IPS-18a (cell line): ENCODE data around the gene TOMM40L.
"Not testable (repeated sequence)": the region's sequence is repeated elsewhere in the genome, so short reads cannot be mapped to it uniquely, and the experiment has no call there.

Source experiments
- H3K27ac ChIP-seq: one replicate; pipeline ENCODE4 v1.5.1; 2013; ENCODE audit warnings: low read length
- H3K27me3 ChIP-seq: one replicate; pipeline ENCODE4 v1.6.1; 2013; ENCODE audit warnings: mild to moderate bottlenecking, low read length; ENCODE audit not compliant: control insufficient read depth, insufficient read depth
- H3K36me3 ChIP-seq: one replicate; pipeline ENCODE4 v1.6.1; 2013; ENCODE audit warnings: low read depth, low read length; ENCODE audit not compliant: control insufficient read depth
- H3K4me1 ChIP-seq: one replicate; pipeline ENCODE4 v1.6.1; 2013; ENCODE audit warnings: low read depth, low read length; ENCODE audit not compliant: control insufficient read depth
- H3K4me3 ChIP-seq: one replicate; pipeline ENCODE4 v1.5.1; 2013; ENCODE audit warnings: low read length
- H3K9ac ChIP-seq: one replicate; pipeline ENCODE4 v1.6.1; 2013; ENCODE audit warnings: mild to moderate bottlenecking, low read length, moderate library complexity
- H3K9me3 ChIP-seq: one replicate; pipeline ENCODE4 v1.6.1; 2013; ENCODE audit warnings: low read depth, low read length; ENCODE audit not compliant: control insufficient read depth

The TOMM40L gene

GRCh38 chr1:161250100-161250499, 24.2 kb downstream of the TOMM40L start:
- H3K9ac ChIP-seq, H3K4me1 ChIP-seq, H3K4me3 ChIP-seq, H3K36me3 ChIP-seq, H3K9me3 ChIP-seq, H3K27ac ChIP-seq, H3K27me3 ChIP-seq: not testable (repeated sequence)

GRCh38 chr1:161250829-161251228, 25.0 kb downstream of the TOMM40L start:
- Histone ChIP-seq H3K9me3 (no peaks in the 10 kb centered on the region), H3K27me3 (no peaks in the 10 kb centered on the region), H3K9ac (no peak overlapping the region), H3K4me1 (no peaks in the 10 kb centered on the region), H3K27ac (no peak overlapping the region), H3K4me3 (no peak overlapping the region), H3K36me3 (no peaks in the 10 kb centered on the region)

- no peaks in the 10 kb centered on the region for H3K36me3 ChIP-seq
- no peaks in the 10 kb centered on the region for H3K9me3 ChIP-seq
- no peak overlapping the region for H3K9ac ChIP-seq
- H3K27ac ChIP-seq: no peak overlapping the region
- no peak overlapping the region for H3K4me3 ChIP-seq
- H3K4me1 ChIP-seq: no peaks in the 10 kb centered on the region
- no peaks in the 10 kb centered on the region for H3K27me3 ChIP-seq
Measured at GRCh38 chr1:161251579-161251978, 25.7 kb downstream of the TOMM40L start.

- not testable (repeated sequence) for H3K9me3 ChIP-seq, H3K4me1 ChIP-seq, H3K27ac ChIP-seq, H3K9ac ChIP-seq, H3K36me3 ChIP-seq, H3K4me3 ChIP-seq
- H3K27me3 ChIP-seq: peaks cover 28% of the 10 kb centered on the region
Measured at GRCh38 chr1:161255302-161255701, 29.4 kb downstream of the TOMM40L start.

GRCh38 chr1:161255955-161256520, 30.2 kb downstream of the TOMM40L start:
- not testable (repeated sequence) for H3K36me3 ChIP-seq, H3K4me1 ChIP-seq, H3K27ac ChIP-seq, H3K9ac ChIP-seq, H3K4me3 ChIP-seq, H3K9me3 ChIP-seq
- peaks cover 35% of the 10 kb centered on the region for H3K27me3 ChIP-seq

GRCh38 chr1:161257109-161257508, 31.2 kb downstream of the TOMM40L start:
- not testable (repeated sequence) for H3K9me3 ChIP-seq, H3K27ac ChIP-seq, H3K4me1 ChIP-seq, H3K9ac ChIP-seq, H3K4me3 ChIP-seq, H3K36me3 ChIP-seq
- H3K27me3 ChIP-seq: peaks cover 45% of the 10 kb centered on the region

- H3K4me3 ChIP-seq: peak within 1 kb of the TSS; percentile 65
- no peak within 1 kb of the TSS for H3K9ac ChIP-seq
Measured at GRCh38 chr1:161258439-161259344, 32.8 kb downstream of the TOMM40L start, which contains the start of gene PCP4L1. TSS of gene PCP4L1 (plus strand) at chr1:161258745. CDS start at chr1:161258975, 230 bp downstream.

GRCh38 chr1:161259345-161259702, 33.5 kb downstream of the TOMM40L start:
- H3K9ac ChIP-seq: no peak overlapping the region
- peaks cover 3% of the 10 kb centered on the region for H3K9me3 ChIP-seq
- peaks cover 50% of the 10 kb centered on the region for H3K27me3 ChIP-seq
- no peaks in the 10 kb centered on the region for H3K36me3 ChIP-seq
- H3K4me3 ChIP-seq: peak overlapping the region; percentile 65
- peaks cover 4% of the 10 kb centered on the region for H3K4me1 ChIP-seq
- H3K27ac ChIP-seq: no peak overlapping the region

More at GRCh38 chr1:161258439-161259344, 32.8 kb downstream of the TOMM40L start, which contains the start of gene PCP4L1:
- Histone ChIP-seq H3K36me3 (no peaks in the 10 kb centered on the region), H3K27ac (no peak within 1 kb of the TSS), H3K4me1 (peaks cover 4% of the 10 kb centered on the region), H3K9me3 (peaks cover 3% of the 10 kb centered on the region), H3K27me3 (peaks cover 50% of the 10 kb centered on the region)

GRCh38 chr1:161259765-161260164, 33.9 kb downstream of the TOMM40L start:
- H3K9me3 ChIP-seq: peaks cover 3% of the 10 kb centered on the region
- no peak overlapping the region for H3K27ac ChIP-seq
- H3K36me3 ChIP-seq: no peaks in the 10 kb centered on the region
- H3K9ac ChIP-seq: no peak overlapping the region
- H3K4me1 ChIP-seq: peaks cover 4% of the 10 kb centered on the region
- H3K4me3 ChIP-seq: peak overlapping the region; percentile 65
- H3K27me3 ChIP-seq: peaks cover 50% of the 10 kb centered on the region

- Histone ChIP-seq H3K27me3 (peaks cover 50% of the 10 kb centered on the region), H3K9me3 (peaks cover 3% of the 10 kb centered on the region), H3K4me1 (peaks cover 4% of the 10 kb centered on the region), H3K9ac (no peak overlapping the region), H3K36me3 (no peaks in the 10 kb centered on the region), H3K27ac (no peak overlapping the region), H3K4me3 (no peak overlapping the region)
Measured at GRCh38 chr1:161260376-161261260, 34.8 kb downstream of the TOMM40L start.
